Common myeloid progenitor, CD34-positive (primary cell): Measurements from ENCODE around the gene KIAA1549.

ENCODE experiments used
- CTCF ChIA-PET: fragments of 350-600 bp; sonication (Branson Sonifier 250); formaldehyde crosslinking; loops from one replicate; lab custom pipeline; 2021; ENCODE audit warnings: antibody characterized with exemption; lab: Charles Lee
- POLR2A ChIA-PET: fragments of 350-600 bp; sonication (Branson Sonifier 250); formaldehyde crosslinking; loops from one replicate; lab custom pipeline; 2021; ENCODE audit warnings: antibody characterized with exemption; lab: Charles Lee
- DNase-seq, 3 donors: peaks; one replicate each; pipeline versions ENCODE4 v3.0.0 to v3.0.0-alpha.2; 2013
- H3K27ac ChIP-seq, 2 experiments: 1 replicate in 1 of 2; 2 replicates in 1 of 2; pipeline ENCODE4 v1.7.0; 2013; ENCODE audit warnings: inconsistent platforms in 2 of 2, low read length in 2 of 2, mild to moderate bottlenecking in 2 of 2, low read depth in 1 of 2, moderate library complexity in 1 of 2; ENCODE audit not compliant: severe bottlenecking in 2 of 2, insufficient read depth in 1 of 2, poor library complexity in 1 of 2
- H3K27me3 ChIP-seq, 5 experiments: replicated peaks in 2 of 5; 1 replicate in 3 of 5; 2 replicates in 2 of 5; pipeline versions ENCODE4 v1.6.1 to v1.7.0; 2013; ENCODE audit warnings: low read length in 4 of 5, mild to moderate bottlenecking in 2 of 5, moderate library complexity in 2 of 5, inconsistent platforms in 1 of 5; ENCODE audit not compliant: insufficient read depth in 5 of 5, control insufficient read depth in 4 of 5
- H3K36me3 ChIP-seq, 4 experiments: 1 replicate in 2 of 4; 2 replicates in 2 of 4; pipeline versions ENCODE4 v1.6.1 to v1.7.0; 2013; ENCODE audit warnings: low read length in 3 of 4, control low read depth in 1 of 4, mild to moderate bottlenecking in 1 of 4; ENCODE audit not compliant: control insufficient read depth in 4 of 4, insufficient read depth in 4 of 4
- H3K4me1 ChIP-seq, 4 experiments: 1 replicate in 3 of 4; 2 replicates in 1 of 4; pipeline versions ENCODE4 v1.6.1 to v1.7.1; 2013; ENCODE audit warnings: low read length in 3 of 4, mild to moderate bottlenecking in 3 of 4, control low read depth in 1 of 4, inconsistent platforms in 1 of 4, moderate library complexity in 1 of 4; ENCODE audit not compliant: control insufficient read depth in 4 of 4, insufficient read depth in 4 of 4; ENCODE audit errors: control extremely low read depth in 1 of 4
- H3K4me3 ChIP-seq, 7 experiments: 1 replicate in 4 of 7; 2 replicates in 3 of 7; pipeline versions ENCODE4 v1.5.1 to v1.7.0; 2013; ENCODE audit warnings: mild to moderate bottlenecking in 7 of 7, low read length in 6 of 7, moderate library complexity in 6 of 7, inconsistent platforms in 2 of 7, low read depth in 2 of 7, control low read depth in 1 of 7; ENCODE audit not compliant: insufficient read depth in 4 of 7, control insufficient read depth in 1 of 7; ENCODE audit errors: extremely low read depth in 1 of 7
- H3K9me3 ChIP-seq, 5 experiments: 1 replicate in 4 of 5; 2 replicates in 1 of 5; pipeline versions ENCODE4 v1.6.1 to v1.7.1; 2013; ENCODE audit warnings: low read length in 4 of 5, mild to moderate bottlenecking in 2 of 5, inconsistent platforms in 1 of 5, low read depth in 1 of 5, moderate library complexity in 1 of 5; ENCODE audit not compliant: control insufficient read depth in 4 of 5, insufficient read depth in 2 of 5; ENCODE audit errors: control extremely low read depth in 1 of 5
- WGBS: methylation state at CpG from one replicate; pipeline ENCODE4 v1.1.5; 2013; ENCODE audit not compliant: insufficient coverage; 5-methylcytosine and 5-hydroxymethylcytosine counted together

Gene KIAA1549

DNA sequence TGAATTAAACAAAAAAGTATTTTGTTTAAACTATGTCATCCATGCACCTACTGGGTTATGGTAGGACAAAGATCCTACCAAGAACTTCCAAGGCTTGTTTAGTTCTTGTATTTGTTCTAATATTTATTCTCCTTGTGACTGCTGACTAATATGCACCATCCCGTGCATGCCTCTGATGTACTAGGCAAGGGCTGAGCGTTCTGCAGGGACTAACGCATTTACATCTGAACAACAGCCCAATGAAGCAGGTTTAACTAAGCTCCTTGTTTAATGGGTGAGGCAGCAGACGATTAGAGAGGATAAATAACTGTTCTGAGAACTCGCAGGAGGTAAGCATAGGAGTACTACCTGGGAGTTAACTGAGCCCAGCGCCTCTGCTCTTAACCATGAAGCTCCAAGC, 64.9 kb downstream of the KIAA1549 start:
- WGBS = 95% methylated on average over 5 of the region's 6 CpGs
- peaks cover 0 to 11% (median 2%) of the 10 kb centered on the region in 5 experiments for H3K9me3 ChIP-seq
- no peaks in the 10 kb centered on the region for H3K27me3 ChIP-seq
- DNase-seq = no peak
- ChIA-PET POLR2A (no interaction called here), CTCF (no interaction called here)
- H3K36me3 ChIP-seq = peaks cover 7 to 35% (median 25%) of the 10 kb centered on the region in 4 experiments
- no peak overlapping the region for H3K27ac ChIP-seq
- H3K4me3 ChIP-seq = no peak overlapping the region
- H3K4me1 ChIP-seq = peaks cover 0 to 7% (median 6%) of the 10 kb centered on the region in 4 experiments

- DNase-seq = no peak
- Histone ChIP-seq H3K9me3 (peaks cover 0 to 11% (median 2%) of the 10 kb centered on the region in 5 experiments), H3K36me3 (peaks cover 7 to 35% (median 25%) of the 10 kb centered on the region in 4 experiments), H3K27ac (no peak overlapping the region), H3K4me3 (no peak overlapping the region), H3K4me1 (no peaks in the 10 kb centered on the region), H3K27me3 (no peaks in the 10 kb centered on the region)
- ChIA-PET CTCF (no interaction called here), POLR2A (no interaction called here)
- 83% methylated on average over 2 of the region's 2 CpGs for WGBS
Observed at GRCh38 chr7:138913783-138914182, 67.4 kb downstream of the KIAA1549 start.

- CTCF ChIA-PET = interaction anchor here (0.6 to 1.6 kb wide), 4 partner anchors 9 to 121 kb away, joined by 3 to 5 read pairs (median 3); no protein-coding TSS in a partner anchor
- peaks cover 0 to 11% (median 2%) of the 10 kb centered on the region in 5 experiments for H3K9me3 ChIP-seq
- H3K27me3 ChIP-seq = no peaks in the 10 kb centered on the region
- no peak overlapping the region for H3K4me3 ChIP-seq
- 100% methylated on average over 1 of the region's 6 CpGs for WGBS
- peaks cover 10 to 19% (median 16%) of the 10 kb centered on the region in 4 experiments for H3K36me3 ChIP-seq
- POLR2A ChIA-PET = interaction anchor here (0.7 kb wide), 1 partner anchor 18 kb away, joined by 3 read pairs; no protein-coding TSS in a partner anchor
- no peak for DNase-seq
- no peak overlapping the region for H3K27ac ChIP-seq
- H3K4me1 ChIP-seq = no peaks in the 10 kb centered on the region
Observed at GRCh38 chr7:138911007-138911406, 70.2 kb downstream of the KIAA1549 start.

- DNase-seq = no peak
- ChIA-PET POLR2A (no interaction called here), CTCF (interaction anchor here (1.1 to 2.8 kb wide), 2 partner anchors 9 to 11 kb away, joined by 4 to 8 read pairs; no protein-coding TSS in a partner anchor)
- H3K9me3 ChIP-seq = peaks cover 0 to 3% (median 2%) of the 10 kb centered on the region in 5 experiments
- no peaks in the 10 kb centered on the region for H3K27me3 ChIP-seq
- peaks cover 13 to 33% (median 21%) of the 10 kb centered on the region in 4 experiments for H3K36me3 ChIP-seq
- no peak overlapping the region for H3K27ac ChIP-seq
- WGBS = 87% methylated on average over 7 of the region's 8 CpGs
- no peaks in the 10 kb centered on the region for H3K4me1 ChIP-seq
- H3K4me3 ChIP-seq = no peak overlapping the region
Observed at GRCh38 chr7:138907850-138908249, 73.3 kb downstream of the KIAA1549 start.

- ChIA-PET POLR2A (no interaction called here), CTCF (interaction anchor here (1.1 to 2.8 kb wide), 2 partner anchors 8 to 11 kb away, joined by 4 to 8 read pairs; no protein-coding TSS in a partner anchor)
- no peak for DNase-seq
- Histone ChIP-seq H3K4me3 (no peak overlapping the region), H3K9me3 (peaks cover 0 to 3% (median 0%) of the 10 kb centered on the region in 5 experiments), H3K27me3 (no peaks in the 10 kb centered on the region), H3K27ac (no peak overlapping the region), H3K4me1 (no peaks in the 10 kb centered on the region), H3K36me3 (peaks cover 13 to 30% (median 19%) of the 10 kb centered on the region in 4 experiments)
- 85% methylated on average over 4 of the region's 5 CpGs for WGBS
Observed at GRCh38 chr7:138907201-138907847, 73.9 kb downstream of the KIAA1549 start.

GRCh38 chr7:138903859-138904435, 77.2 kb downstream of the KIAA1549 start:
- 90% methylated on average over 7 of the region's 14 CpGs for WGBS
- H3K4me3 ChIP-seq = no peak overlapping the region
- CTCF ChIA-PET = interaction anchor here (0.6 kb wide), 2 partner anchors 92 to 373 kb away, joined by 3 to 4 read pairs; no protein-coding TSS in a partner anchor
- no peaks in the 10 kb centered on the region for H3K9me3 ChIP-seq
- peaks cover 0 to 8% (median 2%) of the 10 kb centered on the region in 4 experiments for H3K4me1 ChIP-seq
- no peak for DNase-seq
- POLR2A ChIA-PET = interaction anchor here (0.7 kb wide), 1 partner anchor 241 kb away, joined by 3 read pairs; no protein-coding TSS in a partner anchor
- H3K27ac ChIP-seq = no peak overlapping the region
- H3K27me3 ChIP-seq = no peaks in the 10 kb centered on the region
- peaks cover 10 to 25% (median 12%) of the 10 kb centered on the region in 4 experiments for H3K36me3 ChIP-seq
